Measurements from ENCODE around the gene ONECUT3. TPM values are rescaled to one million over a fixed set of nuclear protein-coding genes. Genes with fewer than 3 reads are reported as not detected.

Gene ONECUT3
- total RNA-seq, 1 experiment from 2014 or later: 0.04 TPM

DNA sequence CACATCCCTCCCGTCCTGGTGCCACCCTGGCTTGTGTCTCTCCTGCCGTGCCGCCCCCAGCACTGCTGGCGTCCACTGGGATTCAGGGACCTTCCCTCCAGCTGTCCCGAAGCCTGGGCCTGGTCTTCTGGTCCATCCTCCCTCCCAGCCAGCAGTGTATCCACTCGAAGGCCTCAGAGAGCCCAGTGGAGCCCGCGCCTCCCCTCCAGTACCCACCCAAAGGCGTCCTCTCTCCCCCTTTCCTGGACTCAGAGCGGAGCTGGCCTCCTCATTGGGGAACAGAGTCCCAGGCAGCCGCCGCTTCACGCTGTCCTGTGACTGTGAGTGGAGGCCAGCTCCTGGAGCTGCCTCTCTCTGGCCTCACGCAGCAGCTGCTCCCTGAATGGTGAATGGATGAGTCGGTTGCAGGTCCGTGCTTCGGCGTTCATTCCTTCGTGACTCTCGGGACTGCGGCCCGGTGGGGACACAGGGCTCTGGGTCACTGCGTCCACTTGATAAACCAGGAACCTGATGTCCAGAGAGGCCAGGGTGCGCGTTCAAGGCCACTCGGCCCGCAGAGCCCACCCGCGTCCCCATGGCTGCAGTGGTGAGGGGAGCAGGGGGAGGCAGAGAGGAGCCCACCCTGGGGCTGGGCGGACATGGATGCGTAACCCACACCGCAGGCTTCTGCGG is 12.1 kb downstream of the ONECUT3 start:
- H3K4me3 Mint-ChIP-seq: no peak overlapping the region
- peaks cover 100% of the 10 kb centered on the region for H3K27me3 Mint-ChIP-seq (ENCODE audit: low read depth)
- peaks cover 4% of the 10 kb centered on the region for H3K9me3 Mint-ChIP-seq
- ATAC-seq (no peak), DNase-seq (ENCODE audit: low spot score) (no peak)
- 0 out of 2 replicates have a peak, but pooled peaks cover 2% of the 10 kb centered on the region for H3K36me3 Mint-ChIP-seq
- TF ChIP-seq, protein P1, sequence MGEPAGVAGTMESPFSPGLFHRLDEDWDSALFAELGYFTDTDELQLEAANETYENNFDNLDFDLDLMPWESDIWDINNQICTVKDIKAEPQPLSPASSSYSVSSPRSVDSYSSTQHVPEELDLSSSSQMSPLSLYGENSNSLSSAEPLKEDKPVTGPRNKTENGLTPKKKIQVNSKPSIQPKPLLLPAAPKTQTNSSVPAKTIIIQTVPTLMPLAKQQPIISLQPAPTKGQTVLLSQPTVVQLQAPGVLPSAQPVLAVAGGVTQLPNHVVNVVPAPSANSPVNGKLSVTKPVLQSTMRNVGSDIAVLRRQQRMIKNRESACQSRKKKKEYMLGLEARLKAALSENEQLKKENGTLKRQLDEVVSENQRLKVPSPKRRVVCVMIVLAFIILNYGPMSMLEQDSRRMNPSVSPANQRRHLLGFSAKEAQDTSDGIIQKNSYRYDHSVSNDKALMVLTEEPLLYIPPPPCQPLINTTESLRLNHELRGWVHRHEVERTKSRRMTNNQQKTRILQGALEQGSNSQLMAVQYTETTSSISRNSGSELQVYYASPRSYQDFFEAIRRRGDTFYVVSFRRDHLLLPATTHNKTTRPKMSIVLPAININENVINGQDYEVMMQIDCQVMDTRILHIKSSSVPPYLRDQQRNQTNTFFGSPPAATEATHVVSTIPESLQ (CRISPR knock-in tag; IDR thresholded peaks at IDR 0.05): no peak
- no peak for TF ChIP-seq RELA (CRISPR knock-in tag; IDR thresholded peaks at IDR 0.05; ENCODE audit: borderline replicate concordance)
- TF ChIP-seq, protein P2, sequence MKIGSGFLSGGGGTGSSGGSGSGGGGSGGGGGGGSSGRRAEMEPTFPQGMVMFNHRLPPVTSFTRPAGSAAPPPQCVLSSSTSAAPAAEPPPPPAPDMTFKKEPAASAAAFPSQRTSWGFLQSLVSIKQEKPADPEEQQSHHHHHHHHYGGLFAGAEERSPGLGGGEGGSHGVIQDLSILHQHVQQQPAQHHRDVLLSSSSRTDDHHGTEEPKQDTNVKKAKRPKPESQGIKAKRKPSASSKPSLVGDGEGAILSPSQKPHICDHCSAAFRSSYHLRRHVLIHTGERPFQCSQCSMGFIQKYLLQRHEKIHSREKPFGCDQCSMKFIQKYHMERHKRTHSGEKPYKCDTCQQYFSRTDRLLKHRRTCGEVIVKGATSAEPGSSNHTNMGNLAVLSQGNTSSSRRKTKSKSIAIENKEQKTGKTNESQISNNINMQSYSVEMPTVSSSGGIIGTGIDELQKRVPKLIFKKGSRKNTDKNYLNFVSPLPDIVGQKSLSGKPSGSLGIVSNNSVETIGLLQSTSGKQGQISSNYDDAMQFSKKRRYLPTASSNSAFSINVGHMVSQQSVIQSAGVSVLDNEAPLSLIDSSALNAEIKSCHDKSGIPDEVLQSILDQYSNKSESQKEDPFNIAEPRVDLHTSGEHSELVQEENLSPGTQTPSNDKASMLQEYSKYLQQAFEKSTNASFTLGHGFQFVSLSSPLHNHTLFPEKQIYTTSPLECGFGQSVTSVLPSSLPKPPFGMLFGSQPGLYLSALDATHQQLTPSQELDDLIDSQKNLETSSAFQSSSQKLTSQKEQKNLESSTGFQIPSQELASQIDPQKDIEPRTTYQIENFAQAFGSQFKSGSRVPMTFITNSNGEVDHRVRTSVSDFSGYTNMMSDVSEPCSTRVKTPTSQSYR (CRISPR knock-in tag; IDR thresholded peaks at IDR 0.05): no peak
- no peak for TF ChIP-seq ZNF219 (CRISPR knock-in tag; IDR thresholded peaks at IDR 0.05; ENCODE audit: borderline replicate concordance)
- ChIA-PET CTCF (interaction anchor here (1.1 to 9.4 kb wide), 10 partner anchors 10 to 219 kb away, joined by 3 to 161 read pairs (median 8); no protein-coding TSS in a partner anchor), POLR2A (interaction anchor here (0.8 kb wide), 1 partner anchor 25 kb away, joined by 11 read pairs; no protein-coding TSS in a partner anchor)
- H3K27ac Mint-ChIP-seq: no peak overlapping the region
- peaks cover 11% of the 10 kb centered on the region for H3K4me1 Mint-ChIP-seq

DNA sequence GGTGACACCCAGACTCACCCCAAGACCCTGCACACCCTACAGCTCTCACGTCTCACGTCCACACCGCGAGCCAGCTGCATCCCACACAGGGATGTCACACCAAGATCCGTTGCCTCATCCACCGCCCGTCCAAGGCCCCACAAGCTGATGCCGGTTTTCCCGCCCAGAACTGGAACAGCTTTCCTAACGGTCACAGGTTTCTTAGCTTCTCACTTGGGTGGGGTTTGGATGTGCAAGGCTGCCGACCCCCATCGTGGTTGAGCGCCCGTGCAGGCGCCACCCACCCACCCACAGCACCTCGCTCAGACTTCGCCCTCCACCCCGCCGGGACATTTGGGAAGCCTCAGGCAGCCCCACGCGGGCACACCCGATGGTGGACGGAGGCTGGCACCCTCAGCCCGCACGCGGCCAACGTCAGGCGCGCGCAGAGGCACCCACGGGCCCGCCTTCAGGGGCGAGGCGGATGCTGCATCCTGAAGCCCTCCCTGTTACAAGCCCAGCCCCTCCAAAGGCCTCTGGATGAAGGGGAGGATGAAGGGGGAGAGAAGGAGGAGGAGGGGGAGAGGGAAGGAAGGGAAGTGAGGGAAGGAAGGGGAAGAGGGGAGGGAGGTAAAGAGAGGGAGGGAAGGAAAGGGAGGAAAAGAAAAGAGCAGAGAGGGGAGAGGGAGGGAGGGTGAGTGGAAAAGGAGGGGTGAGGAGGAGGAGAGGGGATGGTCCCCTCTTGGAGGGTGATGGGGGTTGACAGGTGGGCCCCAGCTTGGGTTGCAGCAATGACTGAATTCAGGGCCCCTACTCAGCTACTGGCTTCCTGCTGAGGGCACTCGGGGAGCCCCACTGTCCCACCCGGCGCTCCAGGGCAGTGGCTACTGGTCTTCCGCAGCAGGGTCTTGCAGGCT is 12.8 kb downstream of the ONECUT3 start:
- Mint-ChIP-seq H3K4me1 (peaks cover 11% of the 10 kb centered on the region), H3K36me3 (peaks cover 8% of the 10 kb centered on the region), H3K4me3 (no peak overlapping the region), H3K27ac (no peak overlapping the region), H3K27me3 (ENCODE audit: low read depth) (peaks cover 100% of the 10 kb centered on the region), H3K9me3 (peaks cover 12% of the 10 kb centered on the region)
- CTCF ChIA-PET: interaction anchor here (0.6 to 9.4 kb wide), 13 partner anchors 11 to 251 kb away, joined by 3 to 161 read pairs (median 7); no protein-coding TSS in a partner anchor
- POLR2A ChIA-PET: interaction anchor here (0.7 kb wide), 1 partner anchor 551 kb away, joined by 3 read pairs; no protein-coding TSS in a partner anchor
- DNase-seq (ENCODE audit: low spot score): no peak
- ATAC-seq: no peak; the same call in 1 of the 2 replicates
- TF ChIP-seq NFYB (CRISPR knock-in tag; conservative IDR thresholded peaks at IDR 0.05; ENCODE audit: low read depth) (no peak), ZNF671 (CRISPR knock-in tag; IDR thresholded peaks at IDR 0.05) (no peak), GTF2I (CRISPR knock-in tag; conservative IDR thresholded peaks at IDR 0.05) (no peak), FOXJ3 (CRISPR knock-in tag; IDR thresholded peaks at IDR 0.05; ENCODE audit: borderline replicate concordance) (no peak), SP1 (CRISPR knock-in tag; conservative IDR thresholded peaks at IDR 0.05) (no peak), ZNF416 (CRISPR knock-in tag; IDR thresholded peaks at IDR 0.05) (no peak), ZNF219 (CRISPR knock-in tag; IDR thresholded peaks at IDR 0.05; ENCODE audit: borderline replicate concordance) (no peak), ZNF396 (CRISPR knock-in tag; IDR thresholded peaks at IDR 0.05; ENCODE audit: borderline replicate concordance) (no peak), FOXK1 (CRISPR knock-in tag; IDR thresholded peaks at IDR 0.05) (no peak), JAZF1 (CRISPR knock-in tag; IDR thresholded peaks at IDR 0.05) (no peak), FOXP1 (CRISPR knock-in tag; IDR thresholded peaks at IDR 0.05; ENCODE audit: borderline replicate concordance) (no peak), ZNF317 (CRISPR knock-in tag; IDR thresholded peaks at IDR 0.05; ENCODE audit: borderline replicate concordance, low read depth) (no peak)
- TF ChIP-seq, protein P1 (CRISPR knock-in tag; IDR thresholded peaks at IDR 0.05): no peak
- TF ChIP-seq, protein P3, sequence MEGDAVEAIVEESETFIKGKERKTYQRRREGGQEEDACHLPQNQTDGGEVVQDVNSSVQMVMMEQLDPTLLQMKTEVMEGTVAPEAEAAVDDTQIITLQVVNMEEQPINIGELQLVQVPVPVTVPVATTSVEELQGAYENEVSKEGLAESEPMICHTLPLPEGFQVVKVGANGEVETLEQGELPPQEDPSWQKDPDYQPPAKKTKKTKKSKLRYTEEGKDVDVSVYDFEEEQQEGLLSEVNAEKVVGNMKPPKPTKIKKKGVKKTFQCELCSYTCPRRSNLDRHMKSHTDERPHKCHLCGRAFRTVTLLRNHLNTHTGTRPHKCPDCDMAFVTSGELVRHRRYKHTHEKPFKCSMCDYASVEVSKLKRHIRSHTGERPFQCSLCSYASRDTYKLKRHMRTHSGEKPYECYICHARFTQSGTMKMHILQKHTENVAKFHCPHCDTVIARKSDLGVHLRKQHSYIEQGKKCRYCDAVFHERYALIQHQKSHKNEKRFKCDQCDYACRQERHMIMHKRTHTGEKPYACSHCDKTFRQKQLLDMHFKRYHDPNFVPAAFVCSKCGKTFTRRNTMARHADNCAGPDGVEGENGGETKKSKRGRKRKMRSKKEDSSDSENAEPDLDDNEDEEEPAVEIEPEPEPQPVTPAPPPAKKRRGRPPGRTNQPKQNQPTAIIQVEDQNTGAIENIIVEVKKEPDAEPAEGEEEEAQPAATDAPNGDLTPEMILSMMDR (IDR thresholded peaks at IDR 0.05): no peak
- TF ChIP-seq, protein P4, sequence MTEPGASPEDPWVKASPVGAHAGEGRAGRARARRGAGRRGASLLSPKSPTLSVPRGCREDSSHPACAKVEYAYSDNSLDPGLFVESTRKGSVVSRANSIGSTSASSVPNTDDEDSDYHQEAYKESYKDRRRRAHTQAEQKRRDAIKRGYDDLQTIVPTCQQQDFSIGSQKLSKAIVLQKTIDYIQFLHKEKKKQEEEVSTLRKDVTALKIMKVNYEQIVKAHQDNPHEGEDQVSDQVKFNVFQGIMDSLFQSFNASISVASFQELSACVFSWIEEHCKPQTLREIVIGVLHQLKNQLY (CRISPR knock-in tag; IDR thresholded peaks at IDR 0.05): no peak
- TF ChIP-seq, protein P5, sequence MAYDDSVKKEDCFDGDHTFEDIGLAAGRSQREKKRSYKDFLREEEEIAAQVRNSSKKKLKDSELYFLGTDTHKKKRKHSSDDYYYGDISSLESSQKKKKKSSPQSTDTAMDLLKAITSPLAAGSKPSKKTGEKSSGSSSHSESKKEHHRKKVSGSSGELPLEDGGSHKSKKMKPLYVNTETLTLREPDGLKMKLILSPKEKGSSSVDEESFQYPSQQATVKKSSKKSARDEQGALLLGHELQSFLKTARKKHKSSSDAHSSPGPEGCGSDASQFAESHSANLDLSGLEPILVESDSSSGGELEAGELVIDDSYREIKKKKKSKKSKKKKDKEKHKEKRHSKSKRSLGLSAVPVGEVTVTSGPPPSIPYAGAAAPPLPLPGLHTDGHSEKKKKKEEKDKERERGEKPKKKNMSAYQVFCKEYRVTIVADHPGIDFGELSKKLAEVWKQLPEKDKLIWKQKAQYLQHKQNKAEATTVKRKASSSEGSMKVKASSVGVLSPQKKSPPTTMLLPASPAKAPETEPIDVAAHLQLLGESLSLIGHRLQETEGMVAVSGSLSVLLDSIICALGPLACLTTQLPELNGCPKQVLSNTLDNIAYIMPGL (CRISPR knock-in tag; IDR thresholded peaks at IDR 0.05): no peak
- TF ChIP-seq, protein P6, sequence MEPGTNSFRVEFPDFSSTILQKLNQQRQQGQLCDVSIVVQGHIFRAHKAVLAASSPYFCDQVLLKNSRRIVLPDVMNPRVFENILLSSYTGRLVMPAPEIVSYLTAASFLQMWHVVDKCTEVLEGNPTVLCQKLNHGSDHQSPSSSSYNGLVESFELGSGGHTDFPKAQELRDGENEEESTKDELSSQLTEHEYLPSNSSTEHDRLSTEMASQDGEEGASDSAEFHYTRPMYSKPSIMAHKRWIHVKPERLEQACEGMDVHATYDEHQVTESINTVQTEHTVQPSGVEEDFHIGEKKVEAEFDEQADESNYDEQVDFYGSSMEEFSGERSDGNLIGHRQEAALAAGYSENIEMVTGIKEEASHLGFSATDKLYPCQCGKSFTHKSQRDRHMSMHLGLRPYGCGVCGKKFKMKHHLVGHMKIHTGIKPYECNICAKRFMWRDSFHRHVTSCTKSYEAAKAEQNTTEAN (CRISPR knock-in tag; IDR thresholded peaks at IDR 0.05): no peak

Data from WTC11 (cell line).